Ovary (tissue), 9 donors: Measurements from ENCODE around the gene OR51E1. TPM values are rescaled to one million over a fixed set of nuclear protein-coding genes. Genes with fewer than 3 reads are reported as not detected.

Source experiments
- DNase-seq, 5 donors: peaks; one replicate each; pipeline ENCODE4 v3.0.0-alpha.2; 2019 to 2020
- H3K27ac ChIP-seq, 2 donors: fragments of 200-600 bp; one replicate each; pipeline versions ENCODE4 v1.5.1 to v1.8.0; 2019 to 2022
- H3K27me3 ChIP-seq: fragments of 200-600 bp; one replicate; pipeline ENCODE4 v1.8.0; 2022
- H3K36me3 ChIP-seq: fragments of 200-600 bp; sonication (generic); one replicate; pipeline ENCODE4 v1.5.1; 2019
- H3K4me1 ChIP-seq: one replicate; pipeline ENCODE4 v1.8.1; 2013; ENCODE audit warnings: mild to moderate bottlenecking, moderate library complexity; ENCODE audit not compliant: insufficient read depth
- H3K4me3 ChIP-seq: fragments of 200-600 bp; sonication (generic); one replicate; pipeline ENCODE4 v1.5.1; 2017
- H3K9me3 ChIP-seq, 2 donors: fragments of 200-600 bp in 1 of 2; sonication (generic) in 1 of 2; one replicate each; pipeline versions ENCODE4 v1.5.1 to v1.8.1; 2013 to 2019; ENCODE audit warnings: mild to moderate bottlenecking in 1 of 2, moderate library complexity in 1 of 2
- EP300 ChIP-seq: sonication (generic); formaldehyde crosslinking; IDR thresholded peaks from one replicate; pipeline ENCODE4 v1.6.1; 2017; ENCODE audit warnings: antibody characterized with exemption
- POLR2A ChIP-seq: fragments of 450-650 bp; IDR thresholded peaks from one replicate; pipeline ENCODE4 v1.6.1; 2017; ENCODE audit warnings: antibody characterized with exemption, mild to moderate bottlenecking, moderate library complexity
- WGBS, 3 donors: extraction: QIAGEN DNeasy Blood & Tissue Kit in 1 of 3; methylation state at CpG; one replicate each; pipeline versions ENCODE4 v1.1.5 to v1.1.7; 2013 to 2017; 5-methylcytosine and 5-hydroxymethylcytosine counted together
- intact Hi-C, 4 donors: fragments of 100-400 bp; cut with DNase I; formaldehyde crosslinking; loops; one replicate each; pipeline versions ENCODE4 v1.11.0 to v1.15.1; 2022 to 2023
- polyA plus RNA-seq, 2 donors: library from polyadenylated mRNA; stranded (reverse); fragments of 200-250 nt in 1 of 2; fragments of 350-450 nt in 1 of 2; fragmentation: Illumina TruSeq in 1 of 2; extraction: RNeasy Lipid Tissue Mini Kit (QIAGEN cat#74804) in 1 of 2; gene quantifications; one replicate each; pipeline ENCODE4 v1.2.3, GENCODE V29; 2013 to 2014
- total RNA-seq, 7 donors: library from RNA; depleted of rRNA in 2 of 7; stranded (reverse); fragments of >200 nt in 2 of 7; fragmentation: NEBNext Ultra II Directional in 3 of 7; extraction: Animal tissue kit (Norgen Biotek cat#: 25700) in 3 of 7; gene quantifications; one replicate each; pipeline versions ENCODE4 v1.1.0 to v1.2.4, GENCODE V29; 2016 to 2023
- TF ChIP-seq, protein P1 (sequence below), 3 donors: fragments of 450-650 bp in 2 of 3; fragments of 200-600 bp in 1 of 3; IDR thresholded peaks; one replicate each; pipeline versions ENCODE4 v1.5.1 to v1.8.0; 2016 to 2022; ENCODE audit warnings: antibody characterized with exemption in 3 of 3, mild to moderate bottlenecking in 1 of 3
- donor health status: DM: no; HTN: no; CAD: no; lungs with moderate emphysema.
- donor health status: DM: no; HTN: no; CAD: no.
- donor health status: Bipolar disorder and iron deficiency.
- donor health status: DM: yes; HTN: yes; CAD: no.
- donor health status: DM: no; HTN: no; CAD: no.
- donor health status: DM: yes; HTN: yes; CAD: no.

The OR51E1 gene
- total and polyA plus RNA-seq, 9 donors: 0.12 to 3.5 (median 0.34) TPM; not detected in 1

DNA sequence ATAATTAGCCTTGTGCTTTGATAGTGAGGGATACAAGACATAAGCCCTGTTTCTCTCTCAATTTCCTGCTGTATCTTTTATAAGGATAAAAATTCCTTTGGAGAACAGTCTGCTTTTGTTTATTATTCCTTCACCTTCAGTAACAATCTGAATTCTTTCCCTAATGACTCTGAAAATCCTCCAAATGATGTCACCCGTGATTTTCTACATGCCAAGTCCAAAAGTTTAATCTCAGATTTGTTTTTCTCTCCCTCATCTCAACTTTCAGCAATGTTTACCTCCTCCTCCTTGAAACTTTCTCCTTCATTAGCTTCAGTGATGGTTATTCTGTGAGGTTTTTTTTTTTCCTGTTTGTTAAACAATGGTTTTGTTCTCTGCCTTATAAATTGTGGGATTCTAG is 51.7 kb downstream of the OR51E1 start:
- intact Hi-C loops: no loop called here
- Histone ChIP-seq H3K4me3 (no peak overlapping the region), H3K27ac (no peak overlapping the region), H3K4me1 (no peaks in the 10 kb centered on the region), H3K9me3 (no peaks in the 10 kb centered on the region), H3K27me3 (no peaks in the 10 kb centered on the region), H3K36me3 (no peaks in the 10 kb centered on the region)
- TF ChIP-seq POLR2A: no peak
- TF ChIP-seq EP300: no peak
- TF ChIP-seq, protein P1, sequence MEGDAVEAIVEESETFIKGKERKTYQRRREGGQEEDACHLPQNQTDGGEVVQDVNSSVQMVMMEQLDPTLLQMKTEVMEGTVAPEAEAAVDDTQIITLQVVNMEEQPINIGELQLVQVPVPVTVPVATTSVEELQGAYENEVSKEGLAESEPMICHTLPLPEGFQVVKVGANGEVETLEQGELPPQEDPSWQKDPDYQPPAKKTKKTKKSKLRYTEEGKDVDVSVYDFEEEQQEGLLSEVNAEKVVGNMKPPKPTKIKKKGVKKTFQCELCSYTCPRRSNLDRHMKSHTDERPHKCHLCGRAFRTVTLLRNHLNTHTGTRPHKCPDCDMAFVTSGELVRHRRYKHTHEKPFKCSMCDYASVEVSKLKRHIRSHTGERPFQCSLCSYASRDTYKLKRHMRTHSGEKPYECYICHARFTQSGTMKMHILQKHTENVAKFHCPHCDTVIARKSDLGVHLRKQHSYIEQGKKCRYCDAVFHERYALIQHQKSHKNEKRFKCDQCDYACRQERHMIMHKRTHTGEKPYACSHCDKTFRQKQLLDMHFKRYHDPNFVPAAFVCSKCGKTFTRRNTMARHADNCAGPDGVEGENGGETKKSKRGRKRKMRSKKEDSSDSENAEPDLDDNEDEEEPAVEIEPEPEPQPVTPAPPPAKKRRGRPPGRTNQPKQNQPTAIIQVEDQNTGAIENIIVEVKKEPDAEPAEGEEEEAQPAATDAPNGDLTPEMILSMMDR (IDR thresholded peaks at IDR 0.05): no peak
- DNase-seq: no peak
- 2 to 4% (median 3%) methylated on average over 1 of the region's 1 CpG for WGBS, 3 donors

DNA sequence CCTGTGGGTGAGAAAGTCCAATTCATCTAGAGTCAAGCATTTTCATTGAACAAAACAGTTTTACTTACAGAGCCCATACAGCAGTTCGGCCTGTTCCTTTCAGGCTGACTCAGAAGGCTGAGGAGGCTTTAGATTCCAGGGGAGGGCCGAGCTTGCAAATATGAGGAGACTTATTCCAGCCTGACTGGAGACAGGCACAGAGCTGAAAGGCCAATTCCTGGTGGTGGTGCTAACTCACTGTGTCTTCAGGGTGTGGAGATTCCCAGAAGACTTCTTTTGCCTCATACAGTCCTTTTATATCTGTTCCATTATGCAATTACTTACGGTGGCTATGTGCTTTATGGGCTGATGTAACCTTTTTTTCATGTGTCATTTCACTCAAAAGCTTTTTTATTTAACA is 53.8 kb downstream of the OR51E1 start, which contains the start of gene OR51E2:
OR51E2 (minus strand) TSS at position 269 of the 400 bp plus-strand sequence. CDS start 15,142 bp downstream, outside the sequence.
- intact Hi-C loops: no loop called here
- H3K4me3 ChIP-seq: no peak within 1 kb of the TSS
- no peak for DNase-seq
- H3K9me3 ChIP-seq: no peaks in the 10 kb centered on the region
- H3K36me3 ChIP-seq: no peaks in the 10 kb centered on the region
- whole genome bisulfite sequencing, 3 donors: 64 to 71% (median 65%) methylated on average over 3 of the region's 3 CpGs
- no peaks in the 10 kb centered on the region for H3K27me3 ChIP-seq
- no peak within 1 kb of the TSS for H3K27ac ChIP-seq
- TF ChIP-seq POLR2A (no peak), EP300 (no peak)
- TF ChIP-seq, protein P1 (IDR thresholded peaks at IDR 0.05): no peak
- no peaks in the 10 kb centered on the region for H3K4me1 ChIP-seq

DNA sequence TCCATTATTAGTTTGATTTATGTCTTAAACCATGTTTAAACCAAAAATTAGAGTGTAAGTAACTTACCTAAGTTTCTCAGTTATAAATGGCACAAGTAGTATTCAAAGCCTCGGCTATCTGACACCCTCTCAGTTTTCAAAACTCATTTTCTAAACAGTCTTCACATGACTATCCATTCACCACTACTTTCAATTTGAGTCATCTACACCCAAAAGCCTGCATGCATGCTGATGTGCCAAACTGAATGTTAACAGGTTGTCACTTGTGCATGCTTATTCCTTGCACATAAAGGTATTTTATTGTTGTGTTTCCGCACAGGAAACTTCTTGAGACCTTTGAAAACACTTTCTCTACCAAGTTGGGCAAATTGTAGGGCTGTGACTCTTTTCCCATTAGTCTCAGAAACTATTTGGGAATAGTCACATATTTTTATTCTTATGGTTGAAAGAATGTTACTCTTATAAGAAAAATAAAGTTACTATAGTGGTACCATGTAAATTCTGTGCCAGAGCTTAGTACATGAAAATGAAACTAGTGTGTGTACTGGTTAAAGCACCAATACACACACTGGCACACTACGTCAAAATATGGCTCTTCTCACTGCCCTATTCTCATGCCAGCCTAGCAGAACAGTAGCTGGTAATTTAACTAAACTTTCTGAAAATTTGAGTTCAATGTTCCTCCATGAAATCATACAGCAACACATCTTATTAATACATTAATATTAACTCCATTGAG is 56.1 kb downstream of the OR51E1 start:
- no peaks in the 10 kb centered on the region for H3K36me3 ChIP-seq
- no peaks in the 10 kb centered on the region for H3K9me3 ChIP-seq
- H3K4me3 ChIP-seq: no peak overlapping the region
- H3K27me3 ChIP-seq: no peaks in the 10 kb centered on the region
- TF ChIP-seq, protein P1 (IDR thresholded peaks at IDR 0.05): no peak
- TF ChIP-seq POLR2A (no peak), EP300 (no peak)
- WGBS, 3 donors: 93 to 96% (median 93%) methylated on average over 3 of the region's 3 CpGs
- no peak overlapping the region for H3K27ac ChIP-seq
- no peak for DNase-seq
- H3K4me1 ChIP-seq: no peaks in the 10 kb centered on the region
- intact Hi-C loops: no loop called here

DNA sequence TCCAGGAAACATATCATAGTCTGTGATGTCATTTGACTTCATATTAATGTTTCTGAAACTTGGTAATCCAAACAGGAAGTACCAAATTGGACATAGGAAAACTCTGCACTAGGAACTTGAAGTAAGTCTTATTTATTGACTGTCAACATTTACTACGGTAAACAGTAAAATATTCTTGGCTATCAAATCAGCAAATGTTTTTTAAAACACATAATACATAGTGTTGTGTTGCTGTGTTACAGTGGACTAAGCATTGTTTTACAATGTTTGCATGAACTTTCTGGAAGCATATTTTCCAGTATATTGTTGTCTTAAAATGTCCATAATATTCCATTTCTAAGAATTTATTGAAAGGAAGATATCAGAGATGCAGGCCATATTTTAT is 56.6 kb downstream of the OR51E1 start:
- Histone ChIP-seq H3K27ac (no peak overlapping the region), H3K27me3 (no peaks in the 10 kb centered on the region), H3K4me3 (no peak overlapping the region), H3K9me3 (no peaks in the 10 kb centered on the region), H3K36me3 (no peaks in the 10 kb centered on the region), H3K4me1 (no peaks in the 10 kb centered on the region)
- 51 to 58% (median 57%) methylated on average over 1 of the region's 1 CpG for WGBS, 3 donors
- DNase-seq: no peak
- TF ChIP-seq POLR2A (no peak), EP300 (no peak)
- TF ChIP-seq, protein P1 (IDR thresholded peaks at IDR 0.05): no peak
- intact Hi-C loops: no loop called here
